HEK293 (cell line): ENCODE results near the gene GMDS.

ENCODE experiments used
- GLIS1 ChIP-seq: fragments of 450-650 bp; formaldehyde crosslinking; IDR thresholded peaks from 2 replicates; pipeline ENCODE4 v1.5.1; 2016; ENCODE audit warnings: missing biosample characterization, missing genetic modification characterization
- SP2 ChIP-seq: fragments of 450-650 bp; formaldehyde crosslinking; IDR thresholded peaks from 2 replicates; pipeline ENCODE4 v1.5.1; 2016; ENCODE audit warnings: missing biosample characterization, missing genetic modification characterization
- SP3 ChIP-seq: fragments of 450-650 bp; formaldehyde crosslinking; IDR thresholded peaks from 2 replicates; pipeline ENCODE4 v1.5.1; 2016; ENCODE audit warnings: missing biosample characterization, missing genetic modification characterization
- SP7 ChIP-seq: fragments of 450-650 bp; formaldehyde crosslinking; IDR thresholded peaks from 2 replicates; pipeline ENCODE4 v1.5.1; 2016; ENCODE audit warnings: missing biosample characterization, missing genetic modification characterization
- YY2 ChIP-seq: fragments of 450-650 bp; formaldehyde crosslinking; IDR thresholded peaks from 2 replicates; pipeline ENCODE4 v1.5.1; 2016; ENCODE audit warnings: missing biosample characterization, missing genetic modification characterization
- ZBTB17 ChIP-seq: fragments of 450-650 bp; formaldehyde crosslinking; IDR thresholded peaks from 2 replicates; pipeline ENCODE4 v1.5.1; 2016; ENCODE audit warnings: missing biosample characterization, missing genetic modification characterization
- ZNF157 ChIP-seq: fragments of 450-650 bp; formaldehyde crosslinking; IDR thresholded peaks from 2 replicates; pipeline ENCODE4 v1.5.1; 2016; ENCODE audit warnings: missing biosample characterization, missing genetic modification characterization
- ZNF184 ChIP-seq: fragments of 450-650 bp; IDR thresholded peaks from 2 replicates; pipeline ENCODE4 v1.5.1; 2018; ENCODE audit warnings: missing biosample characterization, mild to moderate bottlenecking, missing genetic modification characterization
- ZNF366 ChIP-seq: fragments of 450-650 bp; formaldehyde crosslinking; conservative IDR thresholded peaks from 2 replicates; pipeline ENCODE4 v1.5.1; 2016; ENCODE audit warnings: missing biosample characterization, missing genetic modification characterization
- ZNF510 ChIP-seq: fragments of 450-650 bp; formaldehyde crosslinking; IDR thresholded peaks from 2 replicates; pipeline ENCODE4 v1.5.1; 2018; ENCODE audit warnings: mild to moderate bottlenecking, missing genetic modification characterization, missing biosample characterization; ENCODE audit not compliant: insufficient replicate concordance
- ZNF514 ChIP-seq: fragments of 450-650 bp; formaldehyde crosslinking; IDR thresholded peaks from 2 replicates; pipeline ENCODE4 v1.5.1; 2016; ENCODE audit warnings: missing biosample characterization, missing genetic modification characterization
- ZNF600 ChIP-seq: fragments of 450-650 bp; formaldehyde crosslinking; IDR thresholded peaks from 2 replicates; pipeline ENCODE4 v1.5.1; 2016; ENCODE audit warnings: missing biosample characterization, missing genetic modification characterization
- ZNF621 ChIP-seq: fragments of 450-650 bp; formaldehyde crosslinking; IDR thresholded peaks from 2 replicates; pipeline ENCODE4 v1.5.1; 2017; ENCODE audit warnings: missing biosample characterization, missing genetic modification characterization
- ZNF623 ChIP-seq: fragments of 450-650 bp; formaldehyde crosslinking; IDR thresholded peaks from 2 replicates; pipeline ENCODE4 v1.5.1; 2016; ENCODE audit warnings: missing biosample characterization, missing genetic modification characterization
- ZNF654 ChIP-seq: fragments of 450-650 bp; formaldehyde crosslinking; IDR thresholded peaks from 2 replicates; pipeline ENCODE4 v1.5.1; 2016; ENCODE audit warnings: low read depth, missing biosample characterization, missing genetic modification characterization
- ZNF701 ChIP-seq: fragments of 450-650 bp; formaldehyde crosslinking; IDR thresholded peaks from 2 replicates; pipeline ENCODE4 v1.5.1; 2016; ENCODE audit warnings: missing biosample characterization, missing genetic modification characterization
- ZSCAN16 ChIP-seq: fragments of 450-650 bp; formaldehyde crosslinking; IDR thresholded peaks from 2 replicates; pipeline ENCODE4 v1.5.1; 2016; ENCODE audit warnings: missing biosample characterization, missing genetic modification characterization
- TF ChIP-seq, protein P1 (sequence below): fragments of 450-650 bp; formaldehyde crosslinking; IDR thresholded peaks from 2 replicates; pipeline ENCODE4 v1.5.1; 2016; ENCODE audit warnings: missing biosample characterization, missing genetic modification characterization
- TF ChIP-seq, protein P2 (sequence below): fragments of 450-650 bp; formaldehyde crosslinking; IDR thresholded peaks from 2 replicates; pipeline ENCODE4 v1.5.1; 2016; ENCODE audit warnings: missing biosample characterization, missing genetic modification characterization
- TF ChIP-seq, protein P3 (sequence below): fragments of 450-650 bp; formaldehyde crosslinking; IDR thresholded peaks from 2 replicates; pipeline ENCODE4 v1.5.1; 2017; ENCODE audit warnings: missing biosample characterization, missing genetic modification characterization
- TF ChIP-seq, protein P4 (sequence below): fragments of 450-650 bp; formaldehyde crosslinking; IDR thresholded peaks from 2 replicates; pipeline ENCODE4 v1.5.1; 2017; ENCODE audit warnings: missing biosample characterization, missing genetic modification characterization
- TF ChIP-seq, protein P5 (sequence below): IDR thresholded peaks from 2 replicates; pipeline ENCODE4 v1.6.1; 2011; ENCODE audit warnings: mild to moderate bottlenecking, low read depth, low read length, borderline replicate concordance
- TF ChIP-seq, protein P6 (sequence below): sonication (generic); formaldehyde crosslinking; IDR thresholded peaks from 2 replicates; pipeline ENCODE4 v1.8.1; 2022; ENCODE audit warnings: mild to moderate bottlenecking, moderate library complexity, missing genetic modification reagents
- TF ChIP-seq, protein P7 (sequence below): fragments of 450-650 bp; formaldehyde crosslinking; IDR thresholded peaks from 2 replicates; pipeline ENCODE4 v1.5.1; 2017; ENCODE audit warnings: missing biosample characterization, missing genetic modification characterization
- TF ChIP-seq, protein P8 (sequence below): fragments of 450-650 bp; formaldehyde crosslinking; conservative IDR thresholded peaks from 2 replicates; pipeline ENCODE4 v1.5.1; 2016; ENCODE audit warnings: low read depth, missing biosample characterization, missing genetic modification characterization

GMDS gene

DNA sequence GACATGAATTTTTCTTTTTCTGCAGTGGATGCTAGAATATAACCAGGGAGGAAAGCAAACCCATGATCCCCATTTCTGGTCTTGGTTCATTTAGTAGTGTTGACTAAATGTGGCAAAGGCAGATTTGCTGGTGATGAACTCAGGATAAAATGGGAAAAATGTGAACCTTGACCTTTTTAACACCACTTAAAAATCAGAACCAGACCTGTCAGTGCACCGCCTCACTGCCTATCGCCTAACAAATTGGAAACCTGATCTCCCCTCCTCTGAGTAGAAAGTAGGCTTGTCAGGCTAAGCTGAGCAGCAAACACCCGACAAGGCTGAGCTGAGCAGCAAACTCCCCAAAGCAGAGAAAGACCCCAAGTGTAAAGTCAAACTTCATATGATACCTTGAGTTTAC is 380.9 kb downstream of the GMDS start (continued):
- TF ChIP-seq GLIS1 (tag by site-specific recombination) (peak; percentile 72; the same call in 1 of the 2 replicates), SP3 (tag by site-specific recombination) (no peak), SP7 (tag by site-specific recombination) (peak; percentile 76), ZNF157 (tag by site-specific recombination) (no peak), ZNF623 (tag by site-specific recombination) (no peak), ZNF510 (tag by site-specific recombination) (no peak), ZNF184 (tag by site-specific recombination) (0 out of 2 replicates have a peak, but pooled peaks have one; percentile 42), ZNF600 (tag by site-specific recombination) (peak; percentile 47; the same call in 1 of the 2 replicates), ZSCAN16 (tag by site-specific recombination) (peak; percentile 68; the same call in 1 of the 2 replicates), ZNF701 (tag by site-specific recombination) (no peak), ZNF621 (tag by site-specific recombination) (no peak), YY2 (no peak), ZNF514 (tag by site-specific recombination) (no peak), ZNF366 (peak; percentile 70), ZNF654 (tag by site-specific recombination) (no peak), SP2 (tag by site-specific recombination) (no peak), ZBTB17 (peak; percentile 81)
- TF ChIP-seq, protein P1, sequence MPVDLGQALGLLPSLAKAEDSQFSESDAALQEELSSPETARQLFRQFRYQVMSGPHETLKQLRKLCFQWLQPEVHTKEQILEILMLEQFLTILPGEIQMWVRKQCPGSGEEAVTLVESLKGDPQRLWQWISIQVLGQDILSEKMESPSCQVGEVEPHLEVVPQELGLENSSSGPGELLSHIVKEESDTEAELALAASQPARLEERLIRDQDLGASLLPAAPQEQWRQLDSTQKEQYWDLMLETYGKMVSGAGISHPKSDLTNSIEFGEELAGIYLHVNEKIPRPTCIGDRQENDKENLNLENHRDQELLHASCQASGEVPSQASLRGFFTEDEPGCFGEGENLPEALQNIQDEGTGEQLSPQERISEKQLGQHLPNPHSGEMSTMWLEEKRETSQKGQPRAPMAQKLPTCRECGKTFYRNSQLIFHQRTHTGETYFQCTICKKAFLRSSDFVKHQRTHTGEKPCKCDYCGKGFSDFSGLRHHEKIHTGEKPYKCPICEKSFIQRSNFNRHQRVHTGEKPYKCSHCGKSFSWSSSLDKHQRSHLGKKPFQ (tag by site-specific recombination), result no peak
- TF ChIP-seq, protein P2, sequence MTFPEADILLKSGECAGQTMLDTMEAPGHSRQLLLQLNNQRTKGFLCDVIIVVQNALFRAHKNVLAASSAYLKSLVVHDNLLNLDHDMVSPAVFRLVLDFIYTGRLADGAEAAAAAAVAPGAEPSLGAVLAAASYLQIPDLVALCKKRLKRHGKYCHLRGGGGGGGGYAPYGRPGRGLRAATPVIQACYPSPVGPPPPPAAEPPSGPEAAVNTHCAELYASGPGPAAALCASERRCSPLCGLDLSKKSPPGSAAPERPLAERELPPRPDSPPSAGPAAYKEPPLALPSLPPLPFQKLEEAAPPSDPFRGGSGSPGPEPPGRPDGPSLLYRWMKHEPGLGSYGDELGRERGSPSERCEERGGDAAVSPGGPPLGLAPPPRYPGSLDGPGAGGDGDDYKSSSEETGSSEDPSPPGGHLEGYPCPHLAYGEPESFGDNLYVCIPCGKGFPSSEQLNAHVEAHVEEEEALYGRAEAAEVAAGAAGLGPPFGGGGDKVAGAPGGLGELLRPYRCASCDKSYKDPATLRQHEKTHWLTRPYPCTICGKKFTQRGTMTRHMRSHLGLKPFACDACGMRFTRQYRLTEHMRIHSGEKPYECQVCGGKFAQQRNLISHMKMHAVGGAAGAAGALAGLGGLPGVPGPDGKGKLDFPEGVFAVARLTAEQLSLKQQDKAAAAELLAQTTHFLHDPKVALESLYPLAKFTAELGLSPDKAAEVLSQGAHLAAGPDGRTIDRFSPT, result no peak
- TF ChIP-seq, protein P3, sequence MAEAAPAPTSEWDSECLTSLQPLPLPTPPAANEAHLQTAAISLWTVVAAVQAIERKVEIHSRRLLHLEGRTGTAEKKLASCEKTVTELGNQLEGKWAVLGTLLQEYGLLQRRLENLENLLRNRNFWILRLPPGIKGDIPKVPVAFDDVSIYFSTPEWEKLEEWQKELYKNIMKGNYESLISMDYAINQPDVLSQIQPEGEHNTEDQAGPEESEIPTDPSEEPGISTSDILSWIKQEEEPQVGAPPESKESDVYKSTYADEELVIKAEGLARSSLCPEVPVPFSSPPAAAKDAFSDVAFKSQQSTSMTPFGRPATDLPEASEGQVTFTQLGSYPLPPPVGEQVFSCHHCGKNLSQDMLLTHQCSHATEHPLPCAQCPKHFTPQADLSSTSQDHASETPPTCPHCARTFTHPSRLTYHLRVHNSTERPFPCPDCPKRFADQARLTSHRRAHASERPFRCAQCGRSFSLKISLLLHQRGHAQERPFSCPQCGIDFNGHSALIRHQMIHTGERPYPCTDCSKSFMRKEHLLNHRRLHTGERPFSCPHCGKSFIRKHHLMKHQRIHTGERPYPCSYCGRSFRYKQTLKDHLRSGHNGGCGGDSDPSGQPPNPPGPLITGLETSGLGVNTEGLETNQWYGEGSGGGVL (tag by site-specific recombination), result no peak
- TF ChIP-seq, protein P4, sequence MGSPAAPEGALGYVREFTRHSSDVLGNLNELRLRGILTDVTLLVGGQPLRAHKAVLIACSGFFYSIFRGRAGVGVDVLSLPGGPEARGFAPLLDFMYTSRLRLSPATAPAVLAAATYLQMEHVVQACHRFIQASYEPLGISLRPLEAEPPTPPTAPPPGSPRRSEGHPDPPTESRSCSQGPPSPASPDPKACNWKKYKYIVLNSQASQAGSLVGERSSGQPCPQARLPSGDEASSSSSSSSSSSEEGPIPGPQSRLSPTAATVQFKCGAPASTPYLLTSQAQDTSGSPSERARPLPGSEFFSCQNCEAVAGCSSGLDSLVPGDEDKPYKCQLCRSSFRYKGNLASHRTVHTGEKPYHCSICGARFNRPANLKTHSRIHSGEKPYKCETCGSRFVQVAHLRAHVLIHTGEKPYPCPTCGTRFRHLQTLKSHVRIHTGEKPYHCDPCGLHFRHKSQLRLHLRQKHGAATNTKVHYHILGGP (tag by site-specific recombination), result no peak
- TF ChIP-seq, protein P5, sequence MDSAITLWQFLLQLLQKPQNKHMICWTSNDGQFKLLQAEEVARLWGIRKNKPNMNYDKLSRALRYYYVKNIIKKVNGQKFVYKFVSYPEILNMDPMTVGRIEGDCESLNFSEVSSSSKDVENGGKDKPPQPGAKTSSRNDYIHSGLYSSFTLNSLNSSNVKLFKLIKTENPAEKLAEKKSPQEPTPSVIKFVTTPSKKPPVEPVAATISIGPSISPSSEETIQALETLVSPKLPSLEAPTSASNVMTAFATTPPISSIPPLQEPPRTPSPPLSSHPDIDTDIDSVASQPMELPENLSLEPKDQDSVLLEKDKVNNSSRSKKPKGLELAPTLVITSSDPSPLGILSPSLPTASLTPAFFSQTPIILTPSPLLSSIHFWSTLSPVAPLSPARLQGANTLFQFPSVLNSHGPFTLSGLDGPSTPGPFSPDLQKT, result no peak
- TF ChIP-seq, protein P6, sequence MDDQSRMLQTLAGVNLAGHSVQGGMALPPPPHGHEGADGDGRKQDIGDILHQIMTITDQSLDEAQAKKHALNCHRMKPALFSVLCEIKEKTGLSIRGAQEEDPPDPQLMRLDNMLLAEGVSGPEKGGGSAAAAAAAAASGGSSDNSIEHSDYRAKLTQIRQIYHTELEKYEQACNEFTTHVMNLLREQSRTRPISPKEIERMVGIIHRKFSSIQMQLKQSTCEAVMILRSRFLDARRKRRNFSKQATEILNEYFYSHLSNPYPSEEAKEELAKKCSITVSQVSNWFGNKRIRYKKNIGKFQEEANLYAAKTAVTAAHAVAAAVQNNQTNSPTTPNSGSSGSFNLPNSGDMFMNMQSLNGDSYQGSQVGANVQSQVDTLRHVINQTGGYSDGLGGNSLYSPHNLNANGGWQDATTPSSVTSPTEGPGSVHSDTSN (CRISPR knock-in tag), result no peak
- TF ChIP-seq, protein P7, sequence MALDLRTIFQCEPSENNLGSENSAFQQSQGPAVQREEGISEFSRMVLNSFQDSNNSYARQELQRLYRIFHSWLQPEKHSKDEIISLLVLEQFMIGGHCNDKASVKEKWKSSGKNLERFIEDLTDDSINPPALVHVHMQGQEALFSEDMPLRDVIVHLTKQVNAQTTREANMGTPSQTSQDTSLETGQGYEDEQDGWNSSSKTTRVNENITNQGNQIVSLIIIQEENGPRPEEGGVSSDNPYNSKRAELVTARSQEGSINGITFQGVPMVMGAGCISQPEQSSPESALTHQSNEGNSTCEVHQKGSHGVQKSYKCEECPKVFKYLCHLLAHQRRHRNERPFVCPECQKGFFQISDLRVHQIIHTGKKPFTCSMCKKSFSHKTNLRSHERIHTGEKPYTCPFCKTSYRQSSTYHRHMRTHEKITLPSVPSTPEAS (tag by site-specific recombination), result no peak
- TF ChIP-seq, protein P8, sequence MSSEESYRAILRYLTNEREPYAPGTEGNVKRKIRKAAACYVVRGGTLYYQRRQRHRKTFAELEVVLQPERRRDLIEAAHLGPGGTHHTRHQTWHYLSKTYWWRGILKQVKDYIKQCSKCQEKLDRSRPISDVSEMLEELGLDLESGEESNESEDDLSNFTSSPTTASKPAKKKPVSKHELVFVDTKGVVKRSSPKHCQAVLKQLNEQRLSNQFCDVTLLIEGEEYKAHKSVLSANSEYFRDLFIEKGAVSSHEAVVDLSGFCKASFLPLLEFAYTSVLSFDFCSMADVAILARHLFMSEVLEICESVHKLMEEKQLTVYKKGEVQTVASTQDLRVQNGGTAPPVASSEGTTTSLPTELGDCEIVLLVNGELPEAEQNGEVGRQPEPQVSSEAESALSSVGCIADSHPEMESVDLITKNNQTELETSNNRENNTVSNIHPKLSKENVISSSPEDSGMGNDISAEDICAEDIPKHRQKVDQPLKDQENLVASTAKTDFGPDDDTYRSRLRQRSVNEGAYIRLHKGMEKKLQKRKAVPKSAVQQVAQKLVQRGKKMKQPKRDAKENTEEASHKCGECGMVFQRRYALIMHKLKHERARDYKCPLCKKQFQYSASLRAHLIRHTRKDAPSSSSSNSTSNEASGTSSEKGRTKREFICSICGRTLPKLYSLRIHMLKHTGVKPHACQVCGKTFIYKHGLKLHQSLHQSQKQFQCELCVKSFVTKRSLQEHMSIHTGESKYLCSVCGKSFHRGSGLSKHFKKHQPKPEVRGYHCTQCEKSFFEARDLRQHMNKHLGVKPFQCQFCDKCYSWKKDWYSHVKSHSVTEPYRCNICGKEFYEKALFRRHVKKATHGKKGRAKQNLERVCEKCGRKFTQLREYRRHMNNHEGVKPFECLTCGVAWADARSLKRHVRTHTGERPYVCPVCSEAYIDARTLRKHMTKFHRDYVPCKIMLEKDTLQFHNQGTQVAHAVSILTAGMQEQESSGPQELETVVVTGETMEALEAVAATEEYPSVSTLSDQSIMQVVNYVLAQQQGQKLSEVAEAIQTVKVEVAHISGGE (tag by site-specific recombination), result no peak
